Epithelial cell of esophagus (primary cell): ENCODE results near the gene FBXL13.
"Not testable (repeated sequence)": the region's sequence is repeated elsewhere in the genome, so short reads cannot be mapped to it uniquely, and the experiment has no call there.

ENCODE experiments used
- DNase-seq: peaks from one replicate; pipeline ENCODE4 v3.0.0; 2010; ENCODE audit warnings: low read depth
- H3K4me3 ChIP-seq: 2 replicates; pipeline ENCODE4 v1.5.1; 2011; ENCODE audit warnings: mild to moderate bottlenecking, low read length, control low read depth
- TF ChIP-seq, protein P1 (sequence below): IDR thresholded peaks from 2 replicates; pipeline ENCODE4 v1.5.1; 2011; ENCODE audit warnings: low read depth, mild to moderate bottlenecking, low read length, control low read depth, inconsistent platforms; ENCODE audit not compliant: insufficient read depth; ENCODE audit errors: missing control alignments

FBXL13 gene

DNA sequence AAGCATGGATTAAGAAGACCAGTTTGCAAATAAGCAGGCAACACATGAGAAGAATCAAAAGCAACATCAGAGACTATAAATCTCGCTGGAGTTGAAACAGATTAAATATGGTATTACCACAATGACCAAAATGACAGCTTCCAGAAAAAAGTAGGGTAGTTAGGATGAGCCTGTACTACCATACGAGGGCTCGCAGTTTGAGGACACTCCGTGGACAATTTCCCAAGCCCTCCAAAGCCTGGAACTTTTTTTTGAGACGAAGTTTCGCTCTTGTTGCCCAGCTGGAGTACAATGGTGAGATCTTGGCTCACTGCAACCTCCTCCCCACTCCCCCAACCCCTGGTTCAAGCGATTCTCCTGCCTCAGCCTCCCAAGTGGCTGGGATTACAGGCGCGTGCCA, 160.8 kb downstream of the FBXL13 start:
- no peak for DNase-seq
- TF ChIP-seq, protein P1, sequence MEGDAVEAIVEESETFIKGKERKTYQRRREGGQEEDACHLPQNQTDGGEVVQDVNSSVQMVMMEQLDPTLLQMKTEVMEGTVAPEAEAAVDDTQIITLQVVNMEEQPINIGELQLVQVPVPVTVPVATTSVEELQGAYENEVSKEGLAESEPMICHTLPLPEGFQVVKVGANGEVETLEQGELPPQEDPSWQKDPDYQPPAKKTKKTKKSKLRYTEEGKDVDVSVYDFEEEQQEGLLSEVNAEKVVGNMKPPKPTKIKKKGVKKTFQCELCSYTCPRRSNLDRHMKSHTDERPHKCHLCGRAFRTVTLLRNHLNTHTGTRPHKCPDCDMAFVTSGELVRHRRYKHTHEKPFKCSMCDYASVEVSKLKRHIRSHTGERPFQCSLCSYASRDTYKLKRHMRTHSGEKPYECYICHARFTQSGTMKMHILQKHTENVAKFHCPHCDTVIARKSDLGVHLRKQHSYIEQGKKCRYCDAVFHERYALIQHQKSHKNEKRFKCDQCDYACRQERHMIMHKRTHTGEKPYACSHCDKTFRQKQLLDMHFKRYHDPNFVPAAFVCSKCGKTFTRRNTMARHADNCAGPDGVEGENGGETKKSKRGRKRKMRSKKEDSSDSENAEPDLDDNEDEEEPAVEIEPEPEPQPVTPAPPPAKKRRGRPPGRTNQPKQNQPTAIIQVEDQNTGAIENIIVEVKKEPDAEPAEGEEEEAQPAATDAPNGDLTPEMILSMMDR, result no peak
- H3K4me3 ChIP-seq, result no peak overlapping the region

GRCh38 chr7:102912742-102913141, 161.9 kb downstream of the FBXL13 start, which contains the start of gene LRRC17:
LRRC17 (plus strand) TSS chr7:102913000; CDS start chr7:102933914, 20,914 bp downstream.
- TF ChIP-seq, protein P1, result no peak
- H3K4me3 ChIP-seq, result no peak within 1 kb of the TSS
- DNase-seq, result no peak

GRCh38 chr7:102908676-102909075, 165.9 kb downstream of the FBXL13 start:
- TF ChIP-seq, protein P1, result no peak
- no peak for DNase-seq
- no peak overlapping the region for H3K4me3 ChIP-seq

GRCh38 chr7:102903576-102903975, 171.0 kb downstream of the FBXL13 start:
- DNase-seq, H3K4me3 ChIP-seq: not testable (repeated sequence)

- H3K4me3 ChIP-seq, DNase-seq: not testable (repeated sequence)
These were observed 172.5 kb downstream of the FBXL13 start for GRCh38 chr7:102902052-102902451.

DNA sequence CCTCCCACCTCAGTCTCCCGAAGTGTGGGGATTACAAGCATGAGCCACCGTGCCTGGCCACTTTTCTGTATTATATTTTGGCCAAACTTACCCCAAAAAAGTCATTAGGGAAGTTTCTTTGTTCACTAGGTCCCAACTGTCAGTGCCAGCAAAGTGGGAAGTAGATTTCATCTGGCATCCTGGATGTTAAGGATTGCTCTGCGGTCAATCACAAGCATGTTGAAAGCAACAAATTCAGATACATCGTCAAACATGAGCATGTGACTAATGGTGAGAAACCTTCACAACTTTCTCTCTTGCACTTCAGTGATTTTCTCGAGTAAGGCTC, 176.1 kb downstream of the FBXL13 start:
- no peak for DNase-seq
- H3K4me3 ChIP-seq, result no peak overlapping the region
- TF ChIP-seq, protein P1, result no peak

GRCh38 chr7:102897856-102898531, 176.6 kb downstream of the FBXL13 start:
- TF ChIP-seq, protein P1, result no peak
- peak; percentile 50 for DNase-seq
- H3K4me3 ChIP-seq, result no peak overlapping the region

GRCh38 chr7:102897211-102897631, 177.4 kb downstream of the FBXL13 start:
- peak; percentile 57 for DNase-seq
- TF ChIP-seq, protein P1, result no peak
- no peak overlapping the region for H3K4me3 ChIP-seq
